HEK293T (cell line): Measurements from ENCODE around the gene RAVER1.

Source experiments
- CTCF ChIA-PET: fragments of 350-600 bp; formaldehyde crosslinking; extraction: SDS; loops from one replicate; lab custom pipeline; 2021; ENCODE audit warnings: antibody characterized with exemption, inconsistent platforms; lab: Yijun Ruan, JAX
- POLR2A ChIA-PET: fragments of 350-600 bp; formaldehyde crosslinking; extraction: SDS; loops from one replicate; lab custom pipeline; 2020; ENCODE audit warnings: antibody characterized with exemption, inconsistent platforms; lab: Yijun Ruan, JAX
- DNase-seq: peaks from one replicate; pipeline ENCODE4 v3.0.0; 2012; ENCODE audit warnings: mixed read lengths; ENCODE audit errors: extremely low spot score
- ARNT ChIP-seq: fragments of 450-650 bp; IDR thresholded peaks from 2 replicates; pipeline ENCODE4 v1.6.1; 2017; ENCODE audit warnings: mild to moderate bottlenecking
- BHLHE40 ChIP-seq: fragments of 450-650 bp; IDR thresholded peaks from 2 replicates; pipeline ENCODE4 v1.6.1; 2016; ENCODE audit warnings: mild to moderate bottlenecking, moderate library complexity, borderline replicate concordance
- CTBP1 ChIP-seq: fragments of 450-650 bp; IDR thresholded peaks from 2 replicates; pipeline ENCODE4 v1.6.1; 2016; ENCODE audit warnings: borderline replicate concordance
- ELF4 ChIP-seq: fragments of 450-650 bp; IDR thresholded peaks from 2 replicates; pipeline ENCODE4 v1.6.1; 2017; ENCODE audit warnings: antibody characterized with exemption
- FOXA1 ChIP-seq: fragments of 450-650 bp; IDR thresholded peaks from 2 replicates; pipeline ENCODE4 v1.6.1; 2016; ENCODE audit warnings: mild to moderate bottlenecking
- FOXK2 ChIP-seq: fragments of 450-650 bp; IDR thresholded peaks from 2 replicates; pipeline ENCODE4 v1.6.1; 2016; ENCODE audit warnings: mild to moderate bottlenecking
- FOXM1 ChIP-seq: fragments of 450-650 bp; IDR thresholded peaks from 2 replicates; pipeline ENCODE4 v1.6.1; 2017; ENCODE audit warnings: mild to moderate bottlenecking, borderline replicate concordance
- HDGF ChIP-seq: fragments of 450-650 bp; IDR thresholded peaks from 2 replicates; pipeline ENCODE4 v1.6.1; 2017; ENCODE audit warnings: antibody characterized with exemption, borderline replicate concordance
- L3MBTL2 ChIP-seq: fragments of 450-650 bp; conservative IDR thresholded peaks from 2 replicates; pipeline ENCODE4 v1.6.1; 2016; ENCODE audit warnings: mild to moderate bottlenecking
- LEF1 ChIP-seq: fragments of 450-650 bp; IDR thresholded peaks from 2 replicates; pipeline ENCODE4 v1.6.1; 2017; ENCODE audit warnings: mild to moderate bottlenecking, borderline replicate concordance
- NFRKB ChIP-seq: fragments of 450-650 bp; IDR thresholded peaks from 2 replicates; pipeline ENCODE4 v1.6.1; 2016; ENCODE audit warnings: mild to moderate bottlenecking, moderate library complexity
- PKNOX1 ChIP-seq: fragments of 450-650 bp; IDR thresholded peaks from 2 replicates; pipeline ENCODE4 v1.6.1; 2016
- SP1 ChIP-seq: fragments of 450-650 bp; IDR thresholded peaks from 2 replicates; pipeline ENCODE4 v1.6.1; 2017
- SUZ12 ChIP-seq: fragments of 450-650 bp; IDR thresholded peaks from 2 replicates; pipeline ENCODE4 v1.6.1; 2016; ENCODE audit warnings: mild to moderate bottlenecking
- TARDBP ChIP-seq: fragments of 450-650 bp; IDR thresholded peaks from 2 replicates; pipeline ENCODE4 v1.6.1; 2016
- ZNF384 ChIP-seq: fragments of 450-650 bp; IDR thresholded peaks from 2 replicates; pipeline ENCODE4 v1.6.1; 2016

Gene RAVER1

GRCh38 chr19:10335352-10335985 is 2.1 kb upstream of the RAVER1 start:
- no peak for DNase-seq
- POLR2A ChIA-PET, result interaction anchor here (0.6 to 2.9 kb wide), 3 partner anchors 20 to 47 kb away, joined by 3 to 41 read pairs (median 23); partner anchors contain the start of genes FDX2, ICAM4, ICAM5 and TYK2
- no peak for TF ChIP-seq FOXA1
- TF ChIP-seq SUZ12, result no peak
- no peak for TF ChIP-seq ZNF384
- no peak for TF ChIP-seq HDGF
- no peak for TF ChIP-seq PKNOX1
- TF ChIP-seq L3MBTL2, result no peak
- no peak for TF ChIP-seq LEF1
- no peak for TF ChIP-seq ELF4
- CTCF ChIA-PET, result interaction anchor here (0.9 kb wide), 1 partner anchor 55 kb away, joined by 3 read pairs; no protein-coding TSS in a partner anchor

- ChIA-PET POLR2A (interaction anchor here (1.5 to 2.9 kb wide), 8 partner anchors 7 to 89 kb away, joined by 3 to 41 read pairs (median 8); partner anchors contain the start of genes ICAM4, ICAM5 and TYK2), CTCF (interaction anchor here (0.9 to 1.0 kb wide), 3 partner anchors 10 to 65 kb away, joined by 3 to 4 read pairs (median 4); no protein-coding TSS in a partner anchor)
- no peak for TF ChIP-seq NFRKB
- no peak for TF ChIP-seq ARNT
- TF ChIP-seq BHLHE40, result no peak
- DNase-seq, result peak; percentile 88
Measured at GRCh38 chr19:10334588-10335351, 1.4 kb upstream of the RAVER1 start.

GRCh38 chr19:10333758-10334587 is 644 bp upstream of the RAVER1 start:
- ChIA-PET POLR2A (interaction anchor here (0.5 to 2.9 kb wide), 17 partner anchors 8 to 94 kb away, joined by 3 to 41 read pairs (median 5); partner anchors contain the start of genes FDX2, ICAM4, ICAM5 and TYK2), CTCF (interaction anchor here (0.5 to 1.1 kb wide), 4 partner anchors 11 to 417 kb away, joined by 4 read pairs; no protein-coding TSS in a partner anchor)
- TF ChIP-seq L3MBTL2 (peak; percentile 28; the same call in 1 of the 2 replicates), FOXA1 (no peak), NFRKB (no peak), SP1 (no peak), SUZ12 (no peak), FOXK2 (no peak), HDGF (no peak)
- no peak for DNase-seq

GRCh38 chr19:10332158-10332964 is 968 bp downstream of the RAVER1 start:
- ChIA-PET POLR2A (interaction anchor here (0.8 to 2.9 kb wide), 6 partner anchors 10 to 74 kb away, joined by 3 to 41 read pairs (median 5); partner anchors contain the start of genes ICAM4, ICAM5 and TYK2), CTCF (no interaction called here)
- DNase-seq, result no peak
- TF ChIP-seq SP1 (no peak), TARDBP (no peak), FOXM1 (no peak), ZNF384 (no peak), FOXA1 (no peak), CTBP1 (no peak), ELF4 (no peak; the same call in 1 of the 2 replicates), PKNOX1 (no peak), FOXK2 (no peak), NFRKB (no peak), LEF1 (no peak), HDGF (no peak), SUZ12 (no peak), ARNT (no peak), L3MBTL2 (no peak), BHLHE40 (no peak)

GRCh38 chr19:10329555-10329954 is 3.8 kb downstream of the RAVER1 start:
- DNase-seq, result no peak
- TF ChIP-seq CTBP1, result no peak
- TF ChIP-seq HDGF, result no peak
- no peak for TF ChIP-seq L3MBTL2
- no peak for TF ChIP-seq FOXA1
- no peak for TF ChIP-seq ELF4
- TF ChIP-seq LEF1, result no peak
- no peak for TF ChIP-seq BHLHE40
- TF ChIP-seq ZNF384, result no peak
- no peak for TF ChIP-seq ARNT
- TF ChIP-seq FOXM1, result no peak
- POLR2A ChIA-PET, result interaction anchor here (1.0 kb wide), 1 partner anchor 11 kb away, joined by 3 read pairs; no protein-coding TSS in a partner anchor
- CTCF ChIA-PET, result no interaction called here
